Spleen (tissue), 11 donors: Measurements from ENCODE around the gene PCYT2. TPM values are rescaled to one million over a fixed set of nuclear protein-coding genes. Genes with fewer than 3 reads are reported as not detected.

Experiments used
- DNase-seq: peaks from one replicate; pipeline ENCODE4 v3.0.0-alpha.2; 2020
- H3K27ac ChIP-seq, 8 donors: fragments of 200-600 bp; sonication (generic) in 7 of 8; 1 replicate in 4 of 8; 2 replicates in 4 of 8; pipeline versions ENCODE4 v1.5.0 to v1.8.0; 2016 to 2021; ENCODE audit warnings: inconsistent platforms in 4 of 8, mild to moderate bottlenecking in 4 of 8, moderate library complexity in 1 of 8
- H3K27me3 ChIP-seq, 7 donors: fragments of 200-600 bp; sonication (generic) in 6 of 7; replicated peaks in 1 of 7; 1 replicate in 4 of 7; 2 replicates in 3 of 7; pipeline versions ENCODE4 v1.5.0 to v1.8.0; 2016 to 2021; ENCODE audit warnings: inconsistent platforms in 3 of 7, mild to moderate bottlenecking in 1 of 7
- H3K36me3 ChIP-seq, 6 donors: fragments of 200-600 bp; sonication (generic) in 5 of 6; 1 replicate in 4 of 6; 2 replicates in 2 of 6; pipeline versions ENCODE4 v1.5.0 to v1.8.0; 2016 to 2021; ENCODE audit warnings: inconsistent platforms in 2 of 6
- H3K4me1 ChIP-seq, 6 donors: fragments of 200-600 bp; sonication (generic) in 5 of 6; 1 replicate in 3 of 6; 2 replicates in 3 of 6; pipeline versions ENCODE4 v1.5.0 to v1.8.0; 2016 to 2021; ENCODE audit warnings: inconsistent platforms in 3 of 6
- H3K4me3 ChIP-seq, 8 donors: fragments of 200-600 bp; sonication (generic) in 7 of 8; 1 replicate in 4 of 8; 2 replicates in 4 of 8; pipeline versions ENCODE4 v1.5.0 to v1.8.0; 2016 to 2021; ENCODE audit warnings: inconsistent platforms in 4 of 8, mild to moderate bottlenecking in 4 of 8, moderate library complexity in 2 of 8
- H3K9me3 ChIP-seq, 8 donors: fragments of 200-600 bp; sonication (generic) in 7 of 8; 1 replicate in 4 of 8; 2 replicates in 4 of 8; pipeline versions ENCODE4 v1.5.0 to v1.8.0; 2016 to 2021; ENCODE audit warnings: inconsistent platforms in 4 of 8
- POLR2A ChIP-seq, 3 donors: fragments of 450-650 bp; IDR thresholded peaks; one replicate each; pipeline ENCODE4 v1.5.1; 2017; ENCODE audit warnings: antibody characterized with exemption in 3 of 3, mild to moderate bottlenecking in 1 of 3
- POLR2AphosphoS5 ChIP-seq, 3 donors: sonication (generic); formaldehyde crosslinking; IDR thresholded peaks; one replicate each; pipeline ENCODE4 v1.5.1; 2017; ENCODE audit warnings: antibody characterized with exemption in 3 of 3
- WGBS, 5 donors: extraction: QIAGEN DNeasy Blood & Tissue Kit in 3 of 5; methylation state at CpG; one replicate each; pipeline versions ENCODE4 v1.1.5 to v1.1.7; 2013 to 2018; 5-methylcytosine and 5-hydroxymethylcytosine counted together
- intact Hi-C: fragments of 100-400 bp; cut with DNase I; formaldehyde crosslinking; loops from one replicate; pipeline ENCODE4 v1.15.0; 2023; ENCODE audit warnings: low total_unique reads
- polyA plus RNA-seq, 3 donors: library from polyadenylated mRNA; stranded (reverse); fragments of 200-250 nt; gene quantifications; one replicate each; pipeline ENCODE4 v1.2.1, GENCODE V29; 2013
- total RNA-seq, 7 donors: library from RNA; depleted of rRNA in 3 of 7; stranded (reverse); fragments of >200 nt in 3 of 7; fragmentation: NEBNext Ultra II Directional in 4 of 7; extraction: Animal tissue kit (Norgen Biotek cat#: 25700) in 4 of 7; gene quantifications; one replicate each; pipeline versions ENCODE4 v1.1.0 to v1.2.1, GENCODE V29; 2016 to 2021
- TF ChIP-seq, protein P1 (sequence below), 11 experiments: fragments of 200-600 bp in 7 of 11; fragments of 450-650 bp in 4 of 11; sonication (generic) in 4 of 11; IDR thresholded peaks in 8 of 11; conservative IDR thresholded peaks in 3 of 11; 1 replicate in 7 of 11; 2 replicates in 4 of 11; pipeline versions ENCODE4 v1.4.0 to v1.8.0; 2016 to 2021; ENCODE audit warnings: antibody characterized with exemption in 11 of 11, inconsistent platforms in 4 of 11, mild to moderate bottlenecking in 1 of 11
- donor health status: healthy with polysubstance abuse.
- donor health status: DM: no; HTN: no; CAD: no; lungs with moderate emphysema.
- donor health status: DM: no; HTN: no; CAD: no.
- donor health status: Bipolar disorder and iron deficiency.
- donor health status: healthy.
- donor health status: DM: no; HTN: no; CAD: no.
- donor health status: DM: yes; HTN: yes; CAD: no.

PCYT2 gene
- total and polyA plus RNA-seq, 10 donors, result 12.5 to 25.5 (median 16.2) TPM

DNA sequence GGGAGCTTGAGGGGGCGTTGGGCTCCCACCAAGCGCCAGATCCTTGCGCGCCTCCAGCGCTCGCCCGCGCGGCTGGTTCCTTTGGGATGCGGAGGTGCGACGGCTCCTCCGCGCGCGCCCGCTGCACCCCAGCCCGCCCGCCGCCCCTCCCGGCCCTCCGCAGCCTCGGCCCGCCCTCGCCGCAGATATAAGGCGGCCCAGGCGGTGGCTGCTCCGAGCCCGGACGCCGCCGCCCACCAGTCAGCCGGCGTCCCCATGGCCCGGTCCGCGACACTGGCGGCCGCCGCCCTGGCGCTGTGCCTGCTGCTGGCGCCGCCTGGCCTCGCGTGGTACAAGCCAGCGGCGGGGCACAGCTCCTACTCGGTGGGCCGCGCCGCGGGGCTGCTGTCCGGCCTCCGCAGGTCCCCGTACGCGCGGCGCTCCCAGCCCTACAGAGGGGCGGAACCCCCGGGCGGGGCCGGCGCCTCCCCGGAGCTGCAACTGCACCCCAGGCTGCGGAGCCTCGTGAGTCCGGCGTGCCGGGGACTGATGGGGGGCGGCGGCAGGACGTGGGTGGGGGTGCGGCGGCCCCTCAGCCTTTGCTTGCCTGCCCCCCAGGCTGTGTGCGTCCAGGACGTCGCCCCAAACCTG is 9.1 kb downstream of the PCYT2 start, which contains the start of gene NPB:
Gene NPB, plus strand, starts transcription at position 216 of the 630 bp plus-strand sequence. Its CDS starts 40 bp downstream, at position 256.
- Histone ChIP-seq H3K9me3 (no peaks in the 10 kb centered on the region), H3K27me3 (peaks cover 0 to 29% (median 16%) of the 10 kb centered on the region in 7 donors), H3K27ac (peak within 1 kb of the TSS in 1 of 8 donors; percentile 1), H3K4me3 (peak within 1 kb of the TSS in 7 of 8 donors; percentile 1 to 63 (median 25)), H3K4me1 (peaks cover 0 to 24% (median 18%) of the 10 kb centered on the region in 6 donors), H3K36me3 (peaks cover 0 to 79% (median 41%) of the 10 kb centered on the region in 6 donors)
- intact Hi-C loops, result no loop called here
- 1 to 5% (median 2%) methylated on average over 53 to 79 of the region's 79 CpGs; no CpG with 5 or more reads in 1 of the 5 donors for WGBS, 5 donors
- TF ChIP-seq POLR2AphosphoS5 (IDR thresholded peaks at IDR 0.05) (no peak), POLR2A (IDR thresholded peaks at IDR 0.05) (no peak)
- TF ChIP-seq, protein P1, sequence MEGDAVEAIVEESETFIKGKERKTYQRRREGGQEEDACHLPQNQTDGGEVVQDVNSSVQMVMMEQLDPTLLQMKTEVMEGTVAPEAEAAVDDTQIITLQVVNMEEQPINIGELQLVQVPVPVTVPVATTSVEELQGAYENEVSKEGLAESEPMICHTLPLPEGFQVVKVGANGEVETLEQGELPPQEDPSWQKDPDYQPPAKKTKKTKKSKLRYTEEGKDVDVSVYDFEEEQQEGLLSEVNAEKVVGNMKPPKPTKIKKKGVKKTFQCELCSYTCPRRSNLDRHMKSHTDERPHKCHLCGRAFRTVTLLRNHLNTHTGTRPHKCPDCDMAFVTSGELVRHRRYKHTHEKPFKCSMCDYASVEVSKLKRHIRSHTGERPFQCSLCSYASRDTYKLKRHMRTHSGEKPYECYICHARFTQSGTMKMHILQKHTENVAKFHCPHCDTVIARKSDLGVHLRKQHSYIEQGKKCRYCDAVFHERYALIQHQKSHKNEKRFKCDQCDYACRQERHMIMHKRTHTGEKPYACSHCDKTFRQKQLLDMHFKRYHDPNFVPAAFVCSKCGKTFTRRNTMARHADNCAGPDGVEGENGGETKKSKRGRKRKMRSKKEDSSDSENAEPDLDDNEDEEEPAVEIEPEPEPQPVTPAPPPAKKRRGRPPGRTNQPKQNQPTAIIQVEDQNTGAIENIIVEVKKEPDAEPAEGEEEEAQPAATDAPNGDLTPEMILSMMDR (IDR thresholded peaks at IDR 0.05 in 8 of 11, conservative IDR thresholded peaks at IDR 0.05 in 3 of 11), result no peak
- DNase-seq, result no peak

DNA sequence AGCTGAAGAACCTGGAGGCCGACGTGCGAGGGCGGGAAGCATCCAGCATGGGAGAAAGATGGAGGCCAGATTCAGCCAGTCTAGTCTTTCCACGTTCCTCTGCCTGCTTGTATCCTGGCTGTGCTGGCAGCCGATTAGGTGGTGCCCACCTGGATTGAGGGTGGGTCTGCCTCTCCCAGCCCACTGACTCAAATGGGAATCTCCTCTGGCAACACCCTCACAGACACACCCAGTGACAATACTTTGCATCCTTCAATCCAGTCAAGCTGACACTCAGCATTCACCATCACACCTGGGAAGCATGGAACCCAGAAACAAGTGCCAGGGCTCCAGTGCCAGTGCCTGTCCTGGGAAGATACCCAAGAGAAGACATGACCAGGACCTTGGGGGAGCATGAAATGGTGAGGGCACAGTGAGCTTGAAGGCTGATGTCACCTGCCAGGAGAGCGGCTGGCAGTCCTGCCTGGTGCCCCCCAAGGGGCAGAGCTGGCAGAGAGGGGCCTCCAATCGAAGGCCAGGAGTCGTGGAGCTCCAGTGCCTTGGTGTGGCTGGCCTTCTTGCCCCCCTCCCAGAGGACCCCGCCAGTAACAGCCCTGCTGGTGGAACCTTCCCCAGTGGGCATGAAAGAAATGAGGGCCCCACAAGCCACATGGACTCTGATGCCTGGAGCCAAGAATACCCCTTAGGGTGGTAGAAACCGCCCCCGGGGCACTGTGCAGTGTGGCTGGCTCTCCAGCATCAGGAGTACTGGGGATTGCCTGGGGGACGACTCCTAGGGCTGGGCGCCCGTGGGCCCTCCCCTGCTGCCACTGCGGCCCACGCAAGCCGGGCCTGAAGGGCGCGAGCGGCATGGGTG is 9.8 kb downstream of the PCYT2 start:
- 53 to 91% (median 55%) methylated on average over 9 to 21 of the region's 21 CpGs for WGBS, 5 donors
- H3K4me3 ChIP-seq, result peak overlapping the region in 6 of 8 donors; percentile 4 to 63 (median 24)
- H3K36me3 ChIP-seq, result peaks cover 0 to 79% (median 45%) of the 10 kb centered on the region in 6 donors
- intact Hi-C loops, result no loop called here
- TF ChIP-seq POLR2AphosphoS5 (IDR thresholded peaks at IDR 0.05) (no peak), POLR2A (IDR thresholded peaks at IDR 0.05) (no peak)
- TF ChIP-seq, protein P1 (IDR thresholded peaks at IDR 0.05 in 8 of 11, conservative IDR thresholded peaks at IDR 0.05 in 3 of 11), result no peak
- peaks cover 0 to 24% (median 18%) of the 10 kb centered on the region in 6 donors for H3K4me1 ChIP-seq
- peak overlapping the region in 1 of 8 donors; percentile 1 for H3K27ac ChIP-seq
- DNase-seq, result no peak
- H3K27me3 ChIP-seq, result peaks cover 0 to 29% (median 16%) of the 10 kb centered on the region in 7 donors
- H3K9me3 ChIP-seq, result no peaks in the 10 kb centered on the region

DNA sequence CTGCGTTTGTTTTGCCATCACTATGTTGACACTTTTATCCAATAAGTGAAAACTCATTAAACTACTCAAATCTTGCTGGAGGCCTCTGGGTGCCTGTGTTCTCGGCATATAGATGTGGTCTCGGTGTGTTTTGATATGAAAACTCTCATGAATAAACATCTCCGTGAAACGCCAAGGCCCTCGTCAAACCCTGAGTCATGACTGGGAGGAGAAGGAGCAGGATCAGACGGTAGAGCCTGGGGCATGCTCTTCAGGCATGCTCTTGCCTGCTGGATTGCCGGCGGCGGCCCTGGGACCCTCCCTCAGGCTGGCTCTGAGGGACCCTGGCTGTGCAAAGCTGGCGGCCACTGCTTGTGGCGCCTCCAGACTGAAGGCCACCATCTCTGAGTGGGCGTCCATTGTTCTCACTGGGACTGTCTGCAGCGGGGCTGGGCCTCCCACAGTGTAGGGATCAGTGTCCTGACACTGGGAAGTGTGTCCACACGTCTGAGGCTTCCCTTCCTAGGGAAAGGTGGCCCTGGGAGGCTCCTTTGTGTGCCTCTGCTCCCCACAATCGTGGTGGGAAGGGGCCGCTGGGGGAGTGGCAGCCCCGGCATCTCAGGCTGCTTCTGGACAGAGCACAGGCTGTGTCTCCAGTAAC is 10.9 kb downstream of the PCYT2 start:
- no peak for DNase-seq
- no peak overlapping the region for H3K4me3 ChIP-seq
- H3K4me1 ChIP-seq, result peaks cover 0 to 24% (median 18%) of the 10 kb centered on the region in 6 donors
- H3K27me3 ChIP-seq, result peaks cover 0 to 29% (median 16%) of the 10 kb centered on the region in 7 donors
- H3K27ac ChIP-seq, result no peak overlapping the region
- intact Hi-C loops, result no loop called here
- peak in 1 of 3 donors; percentile 39 for TF ChIP-seq POLR2AphosphoS5 (IDR thresholded peaks at IDR 0.05)
- TF ChIP-seq, protein P1 (IDR thresholded peaks at IDR 0.05 in 8 of 11, conservative IDR thresholded peaks at IDR 0.05 in 3 of 11), result no peak
- 84 to 91% (median 89%) methylated on average over 14 to 18 of the region's 18 CpGs for WGBS, 5 donors
- no peaks in the 10 kb centered on the region for H3K9me3 ChIP-seq
- peaks cover 0 to 79% (median 55%) of the 10 kb centered on the region in 6 donors for H3K36me3 ChIP-seq
